GM19324 (cell line): Measurements from ENCODE around the gene GTF2H2C_2.
"Not testable (repeated sequence)": the region's sequence is repeated elsewhere in the genome, so short reads cannot be mapped to it uniquely, and the experiment has no call there.

Source experiments
- ATAC-seq: cut with Tn5 transposase; IDR thresholded peaks from one replicate; pipeline ENCODE4 v1.9.1; 2021; ENCODE audit warnings: mild to moderate bottlenecking, moderate library complexity; ENCODE audit not compliant: unreplicated experiment, low FRiP score

GTF2H2C_2 gene

GRCh38 chr5:70415117-70415516 is at the start of gene GTF2H2C_2:
Gene GTF2H2C_2 (plus strand): TSS chr5:70415368.
- ATAC-seq: peak; percentile 95

GRCh38 chr5:70400984-70401686 is 14.0 kb upstream of the GTF2H2C_2 start:
- ATAC-seq: not testable (repeated sequence)

- ATAC-seq: not testable (repeated sequence)
Measured at GRCh38 chr5:70421322-70421721, 6.2 kb downstream of the GTF2H2C_2 start.

- not testable (repeated sequence) for ATAC-seq
Measured at GRCh38 chr5:70423215-70423614, 8.0 kb downstream of the GTF2H2C_2 start.

- ATAC-seq: not testable (repeated sequence)
Measured at GRCh38 chr5:70438518-70438917, 23.4 kb downstream of the GTF2H2C_2 start.

- ATAC-seq: not testable (repeated sequence)
Measured at GRCh38 chr5:70449565-70449964, 34.4 kb downstream of the GTF2H2C_2 start.

GRCh38 chr5:70451249-70451984 is 36.2 kb downstream of the GTF2H2C_2 start:
- not testable (repeated sequence) for ATAC-seq

- ATAC-seq: not testable (repeated sequence)
Measured at GRCh38 chr5:70457093-70457492, 41.9 kb downstream of the GTF2H2C_2 start.

- not testable (repeated sequence) for ATAC-seq
Measured at GRCh38 chr5:70459188-70459587, 44.0 kb downstream of the GTF2H2C_2 start.

GRCh38 chr5:70461984-70462383 is 46.8 kb downstream of the GTF2H2C_2 start:
- ATAC-seq: not testable (repeated sequence)

GRCh38 chr5:70464019-70464637 is 49.0 kb downstream of the GTF2H2C_2 start:
- ATAC-seq: not testable (repeated sequence)

- not testable (repeated sequence) for ATAC-seq
Measured at GRCh38 chr5:70469926-70470509, 54.9 kb downstream of the GTF2H2C_2 start.
